GM23338 (cell line): ENCODE measurements around the gene CDC42BPA. TPM values are rescaled to one million over a fixed set of nuclear protein-coding genes. Genes with fewer than 3 reads are reported as not detected.

ENCODE experiments used
- ATAC-seq: fragments of 200-7000 bp; cut with Tn5 transposase; 3 replicates; pipeline ENCODE4 v1.9.1; 2020
- DNase-seq: peaks from one replicate; pipeline ENCODE4 v3.0.0-alpha.2; 2015; ENCODE audit warnings: low spot score
- H2AFZ ChIP-seq: fragments of 200-600 bp; sonication (generic); 2 replicates; pipeline ENCODE4 v1.8.0; 2016; ENCODE audit warnings: antibody characterized with exemption, mild to moderate bottlenecking, moderate library complexity
- H3F3A ChIP-seq: fragments of 200-600 bp; sonication (generic); replicated peaks from 2 replicates; pipeline ENCODE4 v1.8.0; 2017; ENCODE audit warnings: antibody characterized with exemption, mixed run types, low read depth
- H3K27ac ChIP-seq: fragments of 200-600 bp; sonication (generic); 2 replicates; pipeline ENCODE4 v1.6.1; 2016; ENCODE audit warnings: low read depth
- H3K27me3 ChIP-seq: fragments of 200-600 bp; sonication (generic); 2 replicates; pipeline ENCODE4 v1.8.0; 2016; ENCODE audit warnings: mild to moderate bottlenecking, mixed run types, moderate library complexity; ENCODE audit not compliant: insufficient read depth
- H3K36me3 ChIP-seq: fragments of 200-600 bp; sonication (generic); 2 replicates; pipeline ENCODE4 v1.8.0; 2016; ENCODE audit warnings: mild to moderate bottlenecking; ENCODE audit not compliant: insufficient read depth
- H3K4me1 ChIP-seq: fragments of 200-600 bp; sonication (generic); 2 replicates; pipeline ENCODE4 v1.8.0; 2016; ENCODE audit warnings: mild to moderate bottlenecking, moderate library complexity; ENCODE audit not compliant: insufficient read depth
- H3K4me2 ChIP-seq: fragments of 200-600 bp; sonication (generic); 2 replicates; pipeline ENCODE4 v1.7.1; 2017; ENCODE audit warnings: mixed run types
- H3K4me3 ChIP-seq: fragments of 200-600 bp; sonication (generic); 2 replicates; pipeline ENCODE4 v1.6.1; 2016; ENCODE audit warnings: mixed run types
- H3K79me2 ChIP-seq: fragments of 200-600 bp; sonication (generic); replicated peaks from 2 replicates; pipeline ENCODE4 v1.8.0; 2017; ENCODE audit warnings: mild to moderate bottlenecking; ENCODE audit not compliant: insufficient read depth
- H3K9me2 ChIP-seq: fragments of 200-600 bp; sonication (generic); 2 replicates; pipeline ENCODE4 v1.8.0; 2017; ENCODE audit not compliant: insufficient read depth
- H4K20me1 ChIP-seq: fragments of 200-600 bp; sonication (generic); replicated peaks from 2 replicates; pipeline ENCODE4 v1.8.0; 2017; ENCODE audit warnings: mild to moderate bottlenecking; ENCODE audit not compliant: insufficient read depth
- H3K27ac Mint-ChIP-seq: 2 replicates; pipeline ENCODE4 v1.8.0; 2020; ENCODE audit warnings: inconsistent platforms, mild to moderate bottlenecking, moderate library complexity, mixed read lengths
- H3K27me3 Mint-ChIP-seq: 3 replicates; pipeline ENCODE4 v1.8.0; 2022; ENCODE audit warnings: low read depth, mild to moderate bottlenecking, moderate library complexity, mixed read lengths, inconsistent platforms; ENCODE audit not compliant: insufficient read depth, poor library complexity
- H3K36me3 Mint-ChIP-seq: 3 replicates; pipeline ENCODE4 v1.8.0; 2021; ENCODE audit warnings: low read depth, mild to moderate bottlenecking, inconsistent platforms, moderate library complexity, mixed read lengths
- H3K4me1 Mint-ChIP-seq: 3 replicates; pipeline ENCODE4 v1.8.0; 2020; ENCODE audit warnings: mild to moderate bottlenecking, inconsistent platforms, mixed read lengths
- H3K4me3 Mint-ChIP-seq: 3 replicates; pipeline ENCODE4 v1.8.0; 2021; ENCODE audit warnings: moderate library complexity, mild to moderate bottlenecking, inconsistent platforms, mixed read lengths
- H3K9me3 Mint-ChIP-seq: 3 replicates; pipeline ENCODE4 v1.8.0; 2020; ENCODE audit warnings: moderate library complexity, mild to moderate bottlenecking, inconsistent platforms, mixed read lengths
- CREB1 ChIP-seq: fragments of 250-450 bp; sonication (Bioruptor Pico); IDR thresholded peaks from 2 replicates; pipeline ENCODE4 v1.5.0; 2020; ENCODE audit warnings: low read depth, mild to moderate bottlenecking, moderate library complexity
- EZH2 ChIP-seq: fragments of 200-600 bp; sonication (generic); IDR thresholded peaks from one replicate; pipeline ENCODE4 v1.8.0; 2017; ENCODE audit warnings: antibody characterized with exemption, mild to moderate bottlenecking, low read depth; ENCODE audit not compliant: unreplicated experiment
- JUNB ChIP-seq: IDR thresholded peaks from one replicate; pipeline ENCODE4 v1.6.1; 2016; ENCODE audit warnings: antibody characterized with exemption; ENCODE audit not compliant: unreplicated experiment
- POLR2AphosphoS5 ChIP-seq: IDR thresholded peaks from 2 replicates; pipeline ENCODE4 v1.6.1; 2016; ENCODE audit warnings: antibody characterized with exemption, low read depth
- STAT1 ChIP-seq: IDR thresholded peaks from one replicate; pipeline ENCODE4 v1.6.1; 2016; ENCODE audit warnings: antibody characterized with exemption; ENCODE audit not compliant: unreplicated experiment
- ZNF114 ChIP-seq: fragments of 250-450 bp; sonication (Bioruptor Pico); IDR thresholded peaks from 2 replicates; pipeline ENCODE4 v1.5.0; 2020; ENCODE audit warnings: mild to moderate bottlenecking, moderate library complexity
- polyA plus RNA-seq: library from polyadenylated mRNA; unstranded; fragments of >200 nt; fragmentation: Nextera tagmentation; extraction: Ambion mirVana; gene quantifications from 2 replicates; pipeline ENCODE4 v1.2.1, GENCODE V29; 2016
- total RNA-seq: library from RNA; depleted of rRNA; stranded (reverse); fragments of >200 nt; shearing (Covaris generic); gene quantifications from 2 replicates; pipeline ENCODE4 v1.2.3, GENCODE V29; 2014
- TF ChIP-seq, protein P1 (sequence below), 2 experiments: fragments of 200-600 bp in 1 of 2; sonication (generic) in 1 of 2; conservative IDR thresholded peaks; 2 replicates each; pipeline versions ENCODE4 v1.5.1 to v1.6.1; 2016 to 2017; ENCODE audit warnings: antibody characterized with exemption in 2 of 2, low read depth in 2 of 2, mild to moderate bottlenecking in 2 of 2, moderate library complexity in 1 of 2
- TF ChIP-seq, protein P2 (sequence below): IDR thresholded peaks from one replicate; pipeline ENCODE4 v1.6.1; 2018; ENCODE audit warnings: antibody characterized with exemption; ENCODE audit not compliant: unreplicated experiment
- TF ChIP-seq, protein P3 (sequence below): IDR thresholded peaks from 2 replicates; pipeline ENCODE4 v1.6.1; 2016; ENCODE audit warnings: antibody characterized with exemption

The CDC42BPA gene
- total and polyA plus RNA-seq, 2 experiments from 2014 or later, result 17.7 to 40.1 TPM

DNA sequence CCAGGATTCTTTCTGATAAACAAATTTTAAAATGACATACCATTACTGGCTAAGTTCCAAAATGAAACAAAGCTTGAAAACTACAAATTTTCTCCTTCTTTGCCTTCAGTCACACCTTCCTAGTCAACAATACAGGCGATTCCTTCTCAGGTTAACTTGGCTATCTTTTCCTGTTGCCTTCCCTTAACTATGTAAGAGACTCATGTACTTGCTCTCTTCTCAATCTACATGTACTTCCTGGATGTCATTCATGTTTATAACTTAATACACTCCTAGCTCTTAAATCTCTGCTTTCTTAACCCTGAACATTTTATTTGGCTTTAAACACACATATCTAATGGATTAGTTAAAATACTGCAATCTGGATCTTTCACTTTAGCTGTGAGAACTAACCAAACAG, 281.2 kb downstream of the CDC42BPA start:
- no peaks in the 10 kb centered on the region for H3K27me3 ChIP-seq
- H3K79me2 ChIP-seq, result no peaks in the 10 kb centered on the region
- Mint-ChIP-seq H3K9me3 (no peaks in the 10 kb centered on the region), H3K27ac (no peak overlapping the region), H3K4me3 (no peak overlapping the region), H3K27me3 (peaks cover 4% of the 10 kb centered on the region), H3K4me1 (peaks cover 9% of the 10 kb centered on the region; the same call in 2 of the 3 replicates), H3K36me3 (peaks cover 26% of the 10 kb centered on the region)
- no peak overlapping the region for H2AFZ ChIP-seq
- H3K4me3 ChIP-seq, result no peak overlapping the region
- H3K27ac ChIP-seq, result no peak overlapping the region
- ATAC-seq, result no peak
- H3F3A ChIP-seq, result no peaks in the 10 kb centered on the region
- H3K4me2 ChIP-seq, result no peak overlapping the region
- no peak for TF ChIP-seq POLR2AphosphoS5
- TF ChIP-seq, protein P1, sequence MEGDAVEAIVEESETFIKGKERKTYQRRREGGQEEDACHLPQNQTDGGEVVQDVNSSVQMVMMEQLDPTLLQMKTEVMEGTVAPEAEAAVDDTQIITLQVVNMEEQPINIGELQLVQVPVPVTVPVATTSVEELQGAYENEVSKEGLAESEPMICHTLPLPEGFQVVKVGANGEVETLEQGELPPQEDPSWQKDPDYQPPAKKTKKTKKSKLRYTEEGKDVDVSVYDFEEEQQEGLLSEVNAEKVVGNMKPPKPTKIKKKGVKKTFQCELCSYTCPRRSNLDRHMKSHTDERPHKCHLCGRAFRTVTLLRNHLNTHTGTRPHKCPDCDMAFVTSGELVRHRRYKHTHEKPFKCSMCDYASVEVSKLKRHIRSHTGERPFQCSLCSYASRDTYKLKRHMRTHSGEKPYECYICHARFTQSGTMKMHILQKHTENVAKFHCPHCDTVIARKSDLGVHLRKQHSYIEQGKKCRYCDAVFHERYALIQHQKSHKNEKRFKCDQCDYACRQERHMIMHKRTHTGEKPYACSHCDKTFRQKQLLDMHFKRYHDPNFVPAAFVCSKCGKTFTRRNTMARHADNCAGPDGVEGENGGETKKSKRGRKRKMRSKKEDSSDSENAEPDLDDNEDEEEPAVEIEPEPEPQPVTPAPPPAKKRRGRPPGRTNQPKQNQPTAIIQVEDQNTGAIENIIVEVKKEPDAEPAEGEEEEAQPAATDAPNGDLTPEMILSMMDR (conservative IDR thresholded peaks at IDR 0.05; ENCODE audit: low read depth in 2 of 2), result no peak
- no peak for DNase-seq
- H3K9me2 ChIP-seq, result 0 out of 2 replicates have a peak, but pooled peaks cover 3% of the 10 kb centered on the region
- no peaks in the 10 kb centered on the region for H4K20me1 ChIP-seq
- H3K4me1 ChIP-seq, result no peaks in the 10 kb centered on the region
- no peaks in the 10 kb centered on the region; the same call in 1 of the 2 replicates for H3K36me3 ChIP-seq

DNA sequence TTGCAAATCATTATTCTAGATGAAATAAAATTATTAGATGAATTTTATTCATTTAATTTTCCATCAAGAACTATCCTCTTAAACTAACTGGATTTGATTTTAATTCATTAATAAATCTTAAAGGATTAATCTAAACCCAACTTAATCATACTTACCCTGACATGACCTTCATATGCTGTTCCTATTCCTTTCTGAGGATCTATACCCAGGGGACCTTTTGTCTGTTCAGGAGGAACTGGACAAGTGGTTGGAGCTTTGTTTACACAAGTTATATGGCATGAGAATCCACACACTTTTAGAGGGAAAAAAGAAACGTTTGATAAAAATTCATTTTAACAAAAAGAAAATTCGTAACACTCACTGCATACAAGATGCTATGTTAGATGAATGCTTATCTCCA, 283.0 kb downstream of the CDC42BPA start:
- H3K36me3 ChIP-seq, result no peaks in the 10 kb centered on the region; the same call in 1 of the 2 replicates
- no peak overlapping the region for H2AFZ ChIP-seq
- H3K27ac ChIP-seq, result no peak overlapping the region
- no peaks in the 10 kb centered on the region for H3K9me3 Mint-ChIP-seq
- H4K20me1 ChIP-seq, result no peaks in the 10 kb centered on the region
- H3K79me2 ChIP-seq, result no peaks in the 10 kb centered on the region
- H3K4me1 Mint-ChIP-seq, result peaks cover 6% of the 10 kb centered on the region; the same call in 2 of the 3 replicates
- H3K4me3 Mint-ChIP-seq, result no peak overlapping the region
- no peak overlapping the region for H3K4me2 ChIP-seq
- DNase-seq (no peak), ATAC-seq (no peak)
- H3K4me3 ChIP-seq, result no peak overlapping the region
- H3F3A ChIP-seq, result no peaks in the 10 kb centered on the region
- no peaks in the 10 kb centered on the region for H3K27me3 ChIP-seq
- H3K4me1 ChIP-seq, result no peaks in the 10 kb centered on the region
- peaks cover 4% of the 10 kb centered on the region for H3K27me3 Mint-ChIP-seq
- H3K9me2 ChIP-seq, result 0 out of 2 replicates have a peak, but pooled peaks cover 3% of the 10 kb centered on the region
- H3K27ac Mint-ChIP-seq, result no peak overlapping the region
- H3K36me3 Mint-ChIP-seq, result peaks cover 26% of the 10 kb centered on the region
- no peak for TF ChIP-seq STAT1
- TF ChIP-seq JUNB, result no peak
- TF ChIP-seq ZNF114 (CRISPR knock-in tag), result no peak
- TF ChIP-seq EZH2, result no peak
- TF ChIP-seq, protein P2, sequence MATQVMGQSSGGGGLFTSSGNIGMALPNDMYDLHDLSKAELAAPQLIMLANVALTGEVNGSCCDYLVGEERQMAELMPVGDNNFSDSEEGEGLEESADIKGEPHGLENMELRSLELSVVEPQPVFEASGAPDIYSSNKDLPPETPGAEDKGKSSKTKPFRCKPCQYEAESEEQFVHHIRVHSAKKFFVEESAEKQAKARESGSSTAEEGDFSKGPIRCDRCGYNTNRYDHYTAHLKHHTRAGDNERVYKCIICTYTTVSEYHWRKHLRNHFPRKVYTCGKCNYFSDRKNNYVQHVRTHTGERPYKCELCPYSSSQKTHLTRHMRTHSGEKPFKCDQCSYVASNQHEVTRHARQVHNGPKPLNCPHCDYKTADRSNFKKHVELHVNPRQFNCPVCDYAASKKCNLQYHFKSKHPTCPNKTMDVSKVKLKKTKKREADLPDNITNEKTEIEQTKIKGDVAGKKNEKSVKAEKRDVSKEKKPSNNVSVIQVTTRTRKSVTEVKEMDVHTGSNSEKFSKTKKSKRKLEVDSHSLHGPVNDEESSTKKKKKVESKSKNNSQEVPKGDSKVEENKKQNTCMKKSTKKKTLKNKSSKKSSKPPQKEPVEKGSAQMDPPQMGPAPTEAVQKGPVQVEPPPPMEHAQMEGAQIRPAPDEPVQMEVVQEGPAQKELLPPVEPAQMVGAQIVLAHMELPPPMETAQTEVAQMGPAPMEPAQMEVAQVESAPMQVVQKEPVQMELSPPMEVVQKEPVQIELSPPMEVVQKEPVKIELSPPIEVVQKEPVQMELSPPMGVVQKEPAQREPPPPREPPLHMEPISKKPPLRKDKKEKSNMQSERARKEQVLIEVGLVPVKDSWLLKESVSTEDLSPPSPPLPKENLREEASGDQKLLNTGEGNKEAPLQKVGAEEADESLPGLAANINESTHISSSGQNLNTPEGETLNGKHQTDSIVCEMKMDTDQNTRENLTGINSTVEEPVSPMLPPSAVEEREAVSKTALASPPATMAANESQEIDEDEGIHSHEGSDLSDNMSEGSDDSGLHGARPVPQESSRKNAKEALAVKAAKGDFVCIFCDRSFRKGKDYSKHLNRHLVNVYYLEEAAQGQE, result no peak
- no peak for TF ChIP-seq CREB1 (CRISPR knock-in tag)
- TF ChIP-seq, protein P3, sequence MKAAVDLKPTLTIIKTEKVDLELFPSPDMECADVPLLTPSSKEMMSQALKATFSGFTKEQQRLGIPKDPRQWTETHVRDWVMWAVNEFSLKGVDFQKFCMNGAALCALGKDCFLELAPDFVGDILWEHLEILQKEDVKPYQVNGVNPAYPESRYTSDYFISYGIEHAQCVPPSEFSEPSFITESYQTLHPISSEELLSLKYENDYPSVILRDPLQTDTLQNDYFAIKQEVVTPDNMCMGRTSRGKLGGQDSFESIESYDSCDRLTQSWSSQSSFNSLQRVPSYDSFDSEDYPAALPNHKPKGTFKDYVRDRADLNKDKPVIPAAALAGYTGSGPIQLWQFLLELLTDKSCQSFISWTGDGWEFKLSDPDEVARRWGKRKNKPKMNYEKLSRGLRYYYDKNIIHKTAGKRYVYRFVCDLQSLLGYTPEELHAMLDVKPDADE, result no peak
- TF ChIP-seq, protein P1 (conservative IDR thresholded peaks at IDR 0.05; ENCODE audit: low read depth in 2 of 2), result no peak
